Left renal cortex interstitium (tissue), 4 donors: ENCODE measurements around the gene ATG16L1. TPM values are rescaled to one million over a fixed set of nuclear protein-coding genes. Genes with fewer than 3 reads are reported as not detected.

ENCODE experiments used
- DNase-seq, 4 donors: peaks; one replicate each; pipeline ENCODE4 v3.0.0-alpha.2; 2013; ENCODE audit warnings: low read depth in 4 of 4, low spot score in 2 of 4, missing footprints in 1 of 4
- polyA plus RNA-seq, 4 donors: library from polyadenylated mRNA; unstranded; fragments of 120-200 nt; gene quantifications; one replicate each; pipeline ENCODE4 v1.2.1, GENCODE V29; 2013; ENCODE audit not compliant: insufficient read length in 4 of 4

The ATG16L1 gene
- polyA plus RNA-seq, 4 donors = 19.1 to 26.3 (median 24.0) TPM

DNA sequence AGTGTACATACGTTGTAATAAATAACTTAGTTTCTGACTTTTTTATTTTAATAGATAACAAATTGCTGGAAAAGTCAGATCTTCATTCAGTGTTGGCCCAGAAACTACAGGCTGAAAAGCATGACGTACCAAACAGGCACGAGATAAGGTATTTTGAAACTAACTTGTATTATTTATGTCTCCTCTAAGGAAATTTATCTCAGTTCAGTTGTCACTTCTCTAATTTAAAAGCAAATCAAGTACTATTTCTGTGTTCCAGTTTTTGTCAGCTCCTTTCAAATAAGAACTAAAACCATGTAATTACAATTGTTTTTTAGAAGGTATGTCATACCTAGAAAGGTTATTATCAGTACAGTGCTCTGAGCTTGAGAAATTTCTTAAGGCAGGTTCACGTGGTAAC, 4.6 kb downstream of the ATG16L1 start:
- no peak for DNase-seq

DNA sequence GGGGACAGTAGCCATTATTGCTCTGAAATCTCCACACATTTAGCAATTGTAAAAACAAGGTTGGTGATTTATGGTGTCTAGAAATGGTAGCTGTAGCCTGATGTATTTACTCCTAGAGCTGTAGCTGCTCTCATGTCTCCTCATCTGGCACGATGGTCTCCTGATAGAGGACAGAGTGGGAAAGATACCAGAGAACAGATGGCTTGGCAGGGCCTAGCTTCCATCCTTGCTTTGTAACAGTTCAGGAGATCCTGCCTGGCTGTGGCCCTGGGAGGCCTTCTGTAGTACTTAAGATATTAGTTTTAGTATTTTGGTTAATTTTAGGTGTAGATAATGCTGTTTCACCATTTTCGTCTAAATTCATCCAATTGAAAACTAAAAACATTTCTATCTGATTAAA, 6.7 kb downstream of the ATG16L1 start:
- no peak for DNase-seq

DNA sequence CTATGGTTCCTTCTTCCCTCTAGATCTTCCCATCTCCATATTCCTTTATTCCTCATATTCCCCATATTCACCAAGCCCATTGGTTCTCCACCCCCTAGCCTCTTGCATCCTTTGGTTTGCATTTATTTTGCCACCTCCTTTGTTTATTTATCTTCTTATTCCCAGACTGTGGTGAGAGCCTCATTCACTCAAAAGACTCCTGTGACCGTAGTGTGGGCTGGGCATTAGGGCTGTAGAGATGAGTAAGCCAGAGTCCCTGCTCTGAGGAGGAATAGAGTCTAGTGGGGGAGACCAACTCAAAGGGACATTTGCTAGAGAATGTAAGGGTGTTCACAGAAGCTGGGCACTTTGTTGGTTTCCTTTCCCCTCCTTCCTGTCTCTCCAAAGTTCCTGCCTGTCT, 8.3 kb downstream of the ATG16L1 start:
- no peak for DNase-seq

DNA sequence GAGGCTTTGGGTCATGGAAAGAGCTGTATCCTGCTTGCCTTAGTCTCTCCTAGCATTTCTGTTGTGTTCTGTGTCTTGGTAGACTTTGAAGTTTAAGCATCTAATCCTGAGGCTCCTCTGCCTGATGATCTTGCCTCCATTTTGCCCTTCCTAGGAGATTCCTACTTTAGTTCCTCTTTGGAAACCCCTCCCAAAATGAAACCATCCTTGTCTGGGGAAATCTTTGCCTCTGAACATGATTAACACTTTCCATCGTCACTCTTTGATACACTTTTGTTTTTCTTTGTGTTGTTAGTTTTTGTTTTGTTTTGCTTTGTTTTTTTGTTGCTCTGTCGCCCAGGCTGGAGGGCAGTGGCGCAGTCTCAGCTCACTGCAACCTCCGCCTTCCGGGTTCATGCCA, 9.2 kb downstream of the ATG16L1 start:
- no peak for DNase-seq

DNA sequence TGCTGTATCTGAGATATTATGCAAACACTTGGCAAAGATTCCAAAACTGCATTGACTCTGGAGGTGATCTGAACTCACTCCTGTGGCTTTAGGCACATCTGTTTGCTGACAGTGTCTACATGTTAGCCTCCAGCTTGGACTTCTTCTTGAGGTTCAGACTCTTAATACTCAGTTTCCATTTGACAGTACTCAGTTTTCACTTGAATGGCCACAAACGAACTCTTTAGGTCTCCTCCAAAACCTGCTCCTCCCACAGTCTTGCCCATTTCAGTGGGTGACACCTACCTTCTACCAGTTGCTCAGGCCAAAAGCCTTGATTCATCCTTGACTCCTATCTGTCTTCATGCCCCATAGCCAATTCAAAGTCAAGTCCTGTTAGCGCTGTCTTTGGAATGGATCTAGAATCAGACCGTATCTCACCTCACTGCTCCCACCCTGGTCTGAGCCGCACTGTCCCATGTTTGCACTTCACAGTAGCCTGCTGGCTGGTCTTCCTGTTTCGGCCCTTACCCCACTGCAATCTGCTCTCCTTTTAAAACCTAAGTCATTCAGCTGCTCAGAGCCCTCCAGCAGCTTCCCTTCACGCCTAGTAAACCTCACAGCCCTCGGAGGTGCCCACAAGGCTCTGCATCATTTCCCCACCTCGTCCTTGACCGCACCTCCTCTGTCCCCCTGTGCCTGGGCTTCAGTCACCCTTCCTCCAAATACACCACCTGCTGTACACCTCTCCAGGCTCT, 10.5 kb downstream of the ATG16L1 start:
- no peak for DNase-seq

DNA sequence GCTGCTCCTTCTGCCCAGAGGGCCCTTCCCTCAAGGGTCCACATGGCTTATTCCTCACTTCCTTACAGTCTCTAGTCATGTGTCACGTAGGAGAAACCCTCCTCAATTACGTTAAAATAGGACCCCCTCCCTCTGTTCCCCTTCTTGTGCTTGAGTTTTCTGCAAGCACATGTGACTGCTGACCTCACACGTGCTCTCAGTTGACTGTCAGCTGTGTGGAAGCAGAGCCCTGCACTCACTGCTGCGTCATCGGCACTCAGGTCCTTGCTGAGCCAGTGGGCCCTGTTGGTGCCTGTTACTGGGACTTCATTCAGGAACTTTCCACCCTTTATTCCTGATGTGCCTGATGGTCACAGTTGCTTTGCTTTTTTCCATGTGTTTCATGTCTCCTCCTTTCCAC, 11.1 kb downstream of the ATG16L1 start:
- DNase-seq = no peak

DNA sequence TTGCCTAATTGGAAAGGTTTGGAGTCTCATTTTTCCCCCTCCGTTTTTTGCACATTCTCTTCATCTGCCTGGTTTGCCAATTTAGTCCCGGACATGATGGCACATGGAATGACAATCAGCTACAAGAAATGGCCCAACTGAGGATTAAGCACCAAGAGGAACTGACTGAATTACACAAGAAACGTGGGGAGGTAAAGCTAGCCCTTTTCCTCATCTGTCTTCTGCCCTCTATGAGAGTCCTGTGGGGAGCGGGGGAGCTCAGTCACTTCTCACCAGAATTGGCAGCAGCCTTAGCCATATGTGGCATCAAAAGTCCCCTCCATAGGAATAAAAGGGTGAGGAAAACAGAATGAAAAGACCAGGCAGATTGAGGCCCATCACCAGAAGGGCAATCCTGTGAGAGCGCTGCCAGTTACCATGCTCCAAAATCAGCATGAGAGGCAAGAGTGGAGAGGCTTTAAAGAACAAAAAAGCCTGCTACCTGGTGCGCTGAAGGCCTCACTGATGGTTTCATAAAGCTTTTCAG, 11.6 kb downstream of the ATG16L1 start:
- DNase-seq = no peak

DNA sequence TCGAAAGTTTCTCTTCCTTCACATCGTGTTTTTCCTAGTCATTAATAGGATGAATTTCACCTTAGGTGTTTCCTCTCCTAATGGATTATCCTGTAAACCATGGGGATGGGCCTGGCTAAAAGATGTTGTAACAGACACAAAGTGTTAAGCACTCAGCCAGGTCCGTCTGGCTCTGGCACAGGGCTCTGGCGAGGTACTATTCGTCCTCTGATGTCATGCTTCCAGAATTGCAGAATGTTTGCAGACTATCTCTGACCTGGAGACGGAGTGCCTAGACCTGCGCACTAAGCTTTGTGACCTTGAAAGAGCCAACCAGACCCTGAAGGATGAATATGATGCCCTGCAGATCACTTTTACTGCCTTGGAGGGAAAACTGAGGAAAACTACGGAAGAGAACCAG, 13.2 kb downstream of the ATG16L1 start:
- no peak for DNase-seq

DNA sequence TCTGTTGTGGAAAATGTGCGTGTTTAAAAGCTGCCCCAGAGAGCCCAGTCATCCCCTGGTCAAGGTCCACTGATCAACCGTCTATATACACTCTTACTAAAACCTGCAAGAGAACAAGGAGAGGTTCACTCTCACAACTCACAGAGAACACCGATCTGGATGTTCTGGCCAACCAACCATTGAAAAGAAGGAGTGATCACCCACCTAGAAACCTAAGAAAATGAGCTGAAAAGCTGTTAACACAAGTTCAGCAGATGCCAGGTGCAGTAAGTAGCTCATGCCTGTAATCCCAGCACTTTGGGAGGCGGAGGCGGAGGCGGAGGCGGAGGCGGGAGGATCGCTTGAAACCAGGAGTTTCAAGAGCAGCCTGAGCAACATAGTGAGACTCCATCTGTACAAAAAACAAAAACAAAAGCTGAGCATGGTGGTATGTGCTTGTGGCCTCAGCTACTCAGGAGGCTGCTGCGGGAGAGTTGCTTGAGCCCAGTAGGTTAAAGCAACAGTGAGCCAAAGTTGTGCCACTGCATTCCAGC, 14.5 kb downstream of the ATG16L1 start:
- DNase-seq = no peak

DNA sequence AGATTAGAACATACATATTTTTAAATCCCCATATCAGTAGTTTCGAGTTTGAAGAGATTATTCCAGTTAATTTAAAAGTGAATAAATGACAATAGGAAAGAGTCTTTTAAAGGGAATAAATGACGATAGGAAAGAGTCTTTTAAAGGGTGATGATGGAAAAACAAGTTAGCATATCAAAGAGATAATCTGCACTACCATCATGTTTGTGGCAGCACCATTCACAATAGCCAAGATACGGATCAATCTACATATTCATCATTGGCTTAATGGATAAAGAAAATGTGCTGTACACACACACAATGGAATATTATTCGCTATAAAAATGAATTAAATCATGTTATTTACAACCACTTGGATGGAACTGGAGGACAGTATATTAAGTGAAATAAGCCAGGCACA, 15.0 kb downstream of the ATG16L1 start:
- DNase-seq = no peak

DNA sequence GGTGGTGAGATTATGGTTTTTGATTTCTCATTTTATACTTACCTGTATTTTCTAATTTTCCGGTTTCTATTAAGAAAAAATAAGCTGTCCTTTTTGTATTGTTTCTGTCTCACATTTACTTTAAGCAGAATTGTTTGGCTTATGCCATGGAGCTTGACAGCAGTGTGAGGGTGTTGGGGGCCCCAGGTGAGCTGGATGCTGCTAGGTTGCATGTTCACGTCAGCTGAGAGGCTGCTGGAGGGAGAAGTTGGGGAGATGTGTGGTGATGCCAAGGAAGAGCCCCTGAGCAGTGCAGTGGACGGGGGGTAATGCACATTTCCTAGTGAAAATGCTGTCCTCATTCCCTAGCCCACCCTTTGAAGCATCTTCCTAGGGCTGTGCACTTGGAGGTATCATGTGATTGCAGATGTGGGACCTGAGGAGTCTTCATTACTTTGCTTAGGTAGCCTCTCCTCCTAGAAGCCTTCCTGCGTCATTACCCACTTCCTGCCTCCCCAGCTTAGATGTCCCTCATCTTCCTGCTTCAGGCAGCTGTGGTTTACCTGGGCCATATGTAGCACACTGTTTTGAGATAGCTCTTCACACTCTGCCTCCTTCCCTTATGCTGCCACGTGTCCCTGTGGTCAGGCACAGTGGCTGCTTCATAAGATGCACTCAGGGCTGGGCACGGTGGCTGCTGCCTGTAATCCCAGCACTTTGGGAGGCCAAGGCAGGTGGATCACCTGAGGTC, 16.2 kb downstream of the ATG16L1 start:
- no peak for DNase-seq

DNA sequence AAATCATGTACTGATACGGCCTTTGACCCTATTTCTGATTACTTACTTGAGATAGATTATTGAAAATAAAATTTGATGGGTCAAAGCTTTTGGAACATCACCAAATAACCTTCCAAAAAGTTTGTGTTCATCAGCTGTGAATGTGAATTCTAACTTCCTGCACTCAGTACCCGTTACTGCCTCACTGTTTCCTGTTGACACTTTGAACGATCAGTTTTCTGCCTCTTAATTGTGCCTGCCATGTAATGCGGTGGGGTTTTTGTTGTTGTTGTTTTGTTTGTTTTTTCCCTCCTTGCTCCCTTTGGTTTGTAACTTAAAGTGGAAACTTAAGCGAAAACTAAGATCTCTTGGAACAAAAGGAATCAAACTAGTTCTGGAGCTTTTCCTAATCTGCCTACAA, 18.9 kb downstream of the ATG16L1 start:
- DNase-seq = no peak

DNA sequence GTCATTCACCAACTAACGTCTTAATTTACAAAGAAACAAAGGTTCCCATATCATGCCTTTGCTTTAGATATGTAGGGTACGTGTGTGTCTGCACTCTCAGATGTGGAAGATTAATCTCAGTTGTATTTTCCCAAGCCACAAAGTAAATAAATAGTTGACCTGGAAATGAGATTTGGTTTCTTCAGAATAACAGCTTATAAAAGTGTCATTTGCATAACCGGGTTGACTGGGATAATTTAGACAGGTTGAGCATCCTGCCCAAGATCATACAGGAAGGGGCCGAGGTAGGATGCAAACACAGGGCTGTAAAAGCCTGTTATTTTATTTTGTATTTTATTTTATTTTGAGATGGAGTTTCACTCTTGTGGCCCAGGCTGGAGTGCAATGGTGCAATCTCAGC, 19.5 kb downstream of the ATG16L1 start:
- no peak for DNase-seq

DNA sequence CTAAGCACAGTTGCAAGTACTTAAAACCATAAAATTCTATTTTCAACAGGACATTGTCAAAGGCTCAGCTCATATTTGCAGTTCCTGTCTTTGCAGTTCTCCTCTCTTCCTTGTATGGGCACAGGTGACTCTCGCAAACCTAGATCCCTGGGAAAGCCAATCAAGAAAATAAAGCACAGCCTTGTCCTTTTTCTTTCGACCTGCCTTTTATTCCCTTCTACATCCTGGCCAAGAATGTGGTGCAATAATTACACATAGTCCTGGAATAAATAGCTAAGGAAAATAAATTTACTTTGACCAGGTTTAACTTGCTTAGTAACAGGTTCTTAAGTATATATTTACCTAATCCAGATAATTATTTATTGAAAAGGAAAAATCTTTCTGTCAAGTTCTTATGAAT, 20.2 kb downstream of the ATG16L1 start:
- DNase-seq = no peak

DNA sequence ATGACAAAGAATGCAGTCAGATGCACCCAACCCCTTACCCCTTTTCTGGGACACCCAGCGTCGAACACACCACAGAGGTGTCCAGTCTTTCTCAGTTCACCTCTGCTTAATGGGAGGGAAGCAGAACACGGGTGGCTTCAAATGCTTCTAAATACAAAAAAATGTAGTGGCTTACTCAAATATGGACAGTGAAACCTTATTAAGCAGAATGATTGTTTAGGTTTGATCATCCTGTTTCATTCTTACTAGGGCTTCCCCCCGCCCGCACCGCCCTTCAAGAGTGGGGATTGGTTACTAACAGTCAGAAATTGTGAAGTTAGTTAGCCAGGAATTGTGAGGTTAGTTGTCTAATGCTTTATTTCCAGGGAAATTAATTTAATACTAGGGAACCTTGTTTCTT, 21.6 kb downstream of the ATG16L1 start:
- no peak for DNase-seq

DNA sequence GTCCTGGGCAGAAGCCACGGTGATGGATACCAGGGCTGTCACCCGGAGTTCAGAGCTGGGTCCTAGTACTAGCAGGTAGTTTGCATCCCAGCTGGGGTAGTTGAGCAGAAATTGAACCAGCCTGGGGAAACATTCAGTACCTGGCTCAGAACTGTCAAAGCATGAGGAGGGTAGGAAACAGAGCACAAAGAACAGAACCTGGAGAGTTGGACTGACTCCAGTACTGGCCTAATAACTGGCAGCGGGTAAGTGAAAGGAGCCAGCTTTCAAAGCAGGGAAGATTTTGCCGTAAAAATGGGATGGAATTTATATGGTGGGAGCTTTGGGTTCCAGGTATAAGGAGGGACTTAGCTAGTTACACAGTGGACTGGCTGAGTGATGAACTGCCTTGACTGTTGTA, 23.8 kb downstream of the ATG16L1 start:
- DNase-seq = no peak

DNA sequence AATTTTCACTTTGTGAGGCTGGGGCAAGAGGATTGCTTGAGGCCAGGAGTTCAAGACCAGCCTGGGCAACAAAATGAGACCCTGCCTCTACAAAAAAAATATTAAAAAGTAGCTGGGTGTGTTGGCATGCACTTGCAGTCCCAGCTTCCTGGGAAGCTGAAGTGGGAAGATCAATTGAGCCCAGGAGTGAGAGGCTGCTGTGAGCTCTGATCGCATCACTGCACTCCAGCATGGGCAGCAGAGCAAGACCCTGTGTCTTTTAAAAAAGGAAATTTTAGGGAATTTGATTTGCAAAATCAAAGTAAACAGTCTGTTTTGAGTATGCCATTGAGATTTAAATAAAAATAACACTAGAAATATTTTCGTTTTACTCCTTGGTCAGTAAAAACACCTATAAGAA, 27.4 kb downstream of the ATG16L1 start:
- DNase-seq = no peak

DNA sequence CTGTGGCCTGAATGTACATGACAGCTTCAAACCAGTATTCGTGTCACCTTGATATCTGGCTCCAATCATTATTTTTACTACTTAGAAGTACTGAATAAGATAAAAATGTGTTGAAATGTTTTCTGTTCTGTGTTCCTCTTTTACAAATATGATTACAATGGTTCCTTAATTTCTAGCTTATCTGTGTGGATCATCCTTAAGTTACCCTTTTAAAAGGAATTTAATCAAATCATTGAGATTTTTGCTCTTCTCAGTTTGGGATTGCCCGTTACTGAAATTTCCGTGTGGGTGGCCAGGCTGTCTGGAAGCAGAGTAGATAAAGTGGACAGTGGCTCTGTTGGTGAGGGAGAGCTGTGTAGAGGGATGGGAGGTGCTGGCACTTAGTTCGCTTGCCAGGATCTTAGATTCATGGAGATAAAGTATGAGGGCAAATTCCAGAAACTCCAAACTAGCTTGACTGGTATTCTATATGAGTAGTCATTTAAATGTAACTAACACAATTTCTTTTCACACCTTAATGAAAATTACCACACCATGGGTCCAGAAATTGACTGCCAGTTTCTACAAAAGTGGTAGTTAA, 28.7 kb downstream of the ATG16L1 start:
- DNase-seq = no peak

DNA sequence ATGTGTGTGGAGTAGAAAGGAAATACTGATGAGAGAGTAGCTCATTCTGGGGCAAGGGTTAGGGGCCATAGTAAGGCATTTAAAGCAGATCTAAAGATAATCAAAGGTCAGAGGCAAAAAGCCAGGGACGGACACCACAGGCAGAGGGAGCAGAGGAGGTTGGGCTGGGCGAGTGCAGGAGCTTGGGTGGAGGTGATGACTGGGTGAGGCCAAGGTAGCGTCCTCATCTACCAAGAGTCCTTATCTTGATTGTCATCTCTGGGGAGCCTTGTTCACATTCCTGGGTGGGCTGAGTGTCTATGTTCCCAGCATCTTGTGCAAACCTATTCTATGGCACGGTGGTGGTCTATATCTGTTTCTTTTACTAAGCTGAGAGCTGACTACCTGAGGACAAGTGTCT, 30.1 kb downstream of the ATG16L1 start:
- DNase-seq = no peak

DNA sequence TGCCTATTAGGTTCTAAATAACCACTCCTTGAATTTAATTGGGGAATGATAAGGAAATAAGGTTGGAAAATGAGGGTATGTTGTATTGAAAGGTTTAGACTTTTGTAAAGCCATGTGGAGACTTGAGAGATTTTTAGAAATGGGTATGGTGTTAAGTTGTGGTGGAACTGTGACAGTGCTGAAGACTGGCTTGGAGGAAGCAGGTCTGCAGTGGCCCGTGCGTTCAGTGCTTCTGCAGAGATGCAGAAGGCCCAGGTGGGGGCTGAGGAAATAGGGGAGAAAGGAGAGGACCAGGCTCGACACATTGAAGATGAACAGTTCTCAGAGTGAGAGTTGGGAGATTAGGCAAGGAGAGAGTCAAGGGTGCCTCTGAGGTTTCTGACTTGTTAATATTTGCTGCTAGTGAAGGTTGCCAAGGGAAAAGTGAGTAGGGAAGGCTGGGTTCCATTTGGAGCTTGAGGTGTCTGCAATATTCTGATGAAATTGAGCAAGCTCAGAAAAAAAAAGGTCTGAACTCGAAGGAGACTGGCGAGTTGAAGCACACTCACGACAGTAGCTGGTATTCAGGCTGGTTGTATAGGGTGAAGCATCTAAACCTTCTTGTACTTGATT, 30.6 kb downstream of the ATG16L1 start:
- DNase-seq = no peak

DNA sequence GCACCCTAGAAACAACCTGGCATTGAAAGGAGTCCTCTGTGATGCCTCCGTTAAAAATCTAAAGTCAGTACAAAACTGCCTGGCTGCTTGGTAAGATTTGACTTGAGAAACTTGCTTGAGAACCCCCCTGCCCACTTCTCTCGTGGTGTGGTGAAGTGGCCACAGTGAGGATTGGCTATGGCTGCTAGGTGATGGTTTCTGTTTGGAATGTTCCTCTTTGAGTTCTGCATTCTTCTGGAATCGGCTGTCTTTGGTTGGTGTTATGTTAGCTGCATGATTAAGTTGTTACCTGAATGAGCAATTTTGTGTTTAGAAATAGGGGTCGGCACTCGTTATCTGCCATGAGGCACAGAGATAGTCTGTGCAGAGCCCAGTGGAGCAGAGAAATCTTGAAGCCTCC, 34.4 kb downstream of the ATG16L1 start:
- no peak for DNase-seq
